Endothelial cell of umbilical vein (primary cell): ENCODE results near the gene SOX9.

ENCODE experiments used
- POLR2A ChIP-seq: IDR thresholded peaks from 2 replicates; pipeline ENCODE4 v1.6.1; 2012; ENCODE audit warnings: low read depth, mild to moderate bottlenecking, control low read depth, low read length
- POLR2AphosphoS5 ChIP-seq: IDR thresholded peaks from 2 replicates; pipeline ENCODE4 v1.6.1; 2012; ENCODE audit warnings: low read depth, mild to moderate bottlenecking, control low read depth, low read length, moderate library complexity; ENCODE audit not compliant: insufficient read depth
- TF ChIP-seq, protein P1 (sequence below), 2 donors: IDR thresholded peaks; 1 replicate in 1 of 2; 2 replicates in 1 of 2; pipeline ENCODE4 v1.5.1; 2011; ENCODE audit warnings: low read length in 2 of 2, mild to moderate bottlenecking in 2 of 2, moderate library complexity in 2 of 2, control low read depth in 1 of 2, inconsistent platforms in 1 of 2, low read depth in 1 of 2; ENCODE audit not compliant: insufficient read depth in 1 of 2; ENCODE audit errors: extremely low read depth in 1 of 2

DNA sequence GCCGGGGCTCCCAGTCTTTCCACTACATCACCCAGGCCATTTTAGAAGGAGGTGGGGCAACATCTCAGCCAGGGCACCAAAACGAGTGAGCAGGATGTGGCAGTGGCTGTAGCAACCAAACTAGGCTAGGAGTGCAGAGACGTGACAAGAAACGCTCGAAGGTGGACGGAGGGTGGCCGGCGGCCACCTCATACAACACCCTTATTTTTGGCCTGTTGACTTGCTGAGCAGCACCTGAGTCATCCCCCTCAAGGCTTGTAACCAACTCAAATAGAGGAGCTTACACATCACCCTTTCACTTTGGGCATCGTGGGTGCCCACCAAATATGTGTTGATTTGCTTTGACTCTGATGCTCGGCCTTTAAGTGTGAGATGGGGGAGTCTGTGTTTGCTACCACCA is 23.7 kb upstream of the SOX9 start:
- no peak for TF ChIP-seq POLR2A
- TF ChIP-seq POLR2AphosphoS5 = no peak
- TF ChIP-seq, protein P1, sequence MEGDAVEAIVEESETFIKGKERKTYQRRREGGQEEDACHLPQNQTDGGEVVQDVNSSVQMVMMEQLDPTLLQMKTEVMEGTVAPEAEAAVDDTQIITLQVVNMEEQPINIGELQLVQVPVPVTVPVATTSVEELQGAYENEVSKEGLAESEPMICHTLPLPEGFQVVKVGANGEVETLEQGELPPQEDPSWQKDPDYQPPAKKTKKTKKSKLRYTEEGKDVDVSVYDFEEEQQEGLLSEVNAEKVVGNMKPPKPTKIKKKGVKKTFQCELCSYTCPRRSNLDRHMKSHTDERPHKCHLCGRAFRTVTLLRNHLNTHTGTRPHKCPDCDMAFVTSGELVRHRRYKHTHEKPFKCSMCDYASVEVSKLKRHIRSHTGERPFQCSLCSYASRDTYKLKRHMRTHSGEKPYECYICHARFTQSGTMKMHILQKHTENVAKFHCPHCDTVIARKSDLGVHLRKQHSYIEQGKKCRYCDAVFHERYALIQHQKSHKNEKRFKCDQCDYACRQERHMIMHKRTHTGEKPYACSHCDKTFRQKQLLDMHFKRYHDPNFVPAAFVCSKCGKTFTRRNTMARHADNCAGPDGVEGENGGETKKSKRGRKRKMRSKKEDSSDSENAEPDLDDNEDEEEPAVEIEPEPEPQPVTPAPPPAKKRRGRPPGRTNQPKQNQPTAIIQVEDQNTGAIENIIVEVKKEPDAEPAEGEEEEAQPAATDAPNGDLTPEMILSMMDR (IDR thresholded peaks at IDR 0.05; ENCODE audit: extremely low read depth in 1 of 2, insufficient read depth in 1 of 2, low read depth in 1 of 2, low read length in 2 of 2) = no peak
